GM12874 (cell line): Measurements from ENCODE around the gene MCU.

Source experiments
- CTCF ChIP-seq: IDR thresholded peaks from 2 replicates; pipeline ENCODE4 v1.5.1; 2011; ENCODE audit warnings: low read depth, mild to moderate bottlenecking, control low read depth, low read length, moderate library complexity; ENCODE audit not compliant: insufficient read depth

MCU gene

GRCh38 chr10:72691863-72692743, at the start of gene MCU:
Gene MCU (plus strand): TSS chr10:72692143. CDS start chr10:72692152, 9 bp downstream.
- no peak for TF ChIP-seq CTCF

GRCh38 chr10:72642318-72642717, 49.6 kb upstream of the MCU start:
- no peak for TF ChIP-seq CTCF

- TF ChIP-seq CTCF: no peak
Observed at GRCh38 chr10:72645263-72645858, 46.6 kb upstream of the MCU start.

- no peak for TF ChIP-seq CTCF
Observed at GRCh38 chr10:72648301-72648700, 43.6 kb upstream of the MCU start.

- TF ChIP-seq CTCF: no peak
Observed at GRCh38 chr10:72649291-72649690, 42.7 kb upstream of the MCU start.

GRCh38 chr10:72653383-72654096, 38.4 kb upstream of the MCU start:
- no peak for TF ChIP-seq CTCF

GRCh38 chr10:72654720-72655119, 37.2 kb upstream of the MCU start:
- no peak for TF ChIP-seq CTCF
